Neural cell (in vitro differentiated cells): ENCODE measurements around the gene SLC6A3.

Experiments
- EP300 ChIP-seq: fragments of 450-650 bp; conservative IDR thresholded peaks from 2 replicates; pipeline ENCODE4 v1.6.1; 2014; ENCODE audit warnings: antibody characterized with exemption, mild to moderate bottlenecking, moderate library complexity; ENCODE audit not compliant: poor library complexity, severe bottlenecking
- EZH2 ChIP-seq: fragments of 200-600, 300-800 bp; shearing (Covaris generic), sonication (generic); IDR thresholded peaks from 2 replicates; pipeline ENCODE4 v1.6.1; 2014; ENCODE audit warnings: antibody characterized with exemption, low read length, borderline replicate concordance, mild to moderate bottlenecking; ENCODE audit not compliant: insufficient read depth, poor library complexity, severe bottlenecking
- MXI1 ChIP-seq: fragments of 450-650 bp; conservative IDR thresholded peaks from 2 replicates; pipeline ENCODE4 v1.6.1; 2014; ENCODE audit warnings: antibody characterized with exemption, mild to moderate bottlenecking; ENCODE audit not compliant: poor library complexity, severe bottlenecking
- POLR2AphosphoS5 ChIP-seq: IDR thresholded peaks from 2 replicates; pipeline ENCODE4 v1.6.1; 2012
- RAD21 ChIP-seq: fragments of 450-650 bp; conservative IDR thresholded peaks from 2 replicates; pipeline ENCODE4 v1.6.1; 2014; ENCODE audit warnings: antibody characterized with exemption, mild to moderate bottlenecking, moderate library complexity
- SMC3 ChIP-seq: fragments of 450-650 bp; conservative IDR thresholded peaks from 2 replicates; pipeline ENCODE4 v1.6.1; 2014; ENCODE audit warnings: antibody characterized with exemption, mild to moderate bottlenecking, moderate library complexity; ENCODE audit not compliant: poor library complexity
- TAF1 ChIP-seq: IDR thresholded peaks from 2 replicates; pipeline ENCODE4 v1.6.1; 2012; ENCODE audit warnings: low read depth
- TF ChIP-seq, protein P1 (sequence below): fragments of 450-650 bp; IDR thresholded peaks from 2 replicates; pipeline ENCODE4 v1.5.1; 2014; ENCODE audit warnings: antibody characterized with exemption, mild to moderate bottlenecking, moderate library complexity; ENCODE audit not compliant: poor library complexity, severe bottlenecking

DNA sequence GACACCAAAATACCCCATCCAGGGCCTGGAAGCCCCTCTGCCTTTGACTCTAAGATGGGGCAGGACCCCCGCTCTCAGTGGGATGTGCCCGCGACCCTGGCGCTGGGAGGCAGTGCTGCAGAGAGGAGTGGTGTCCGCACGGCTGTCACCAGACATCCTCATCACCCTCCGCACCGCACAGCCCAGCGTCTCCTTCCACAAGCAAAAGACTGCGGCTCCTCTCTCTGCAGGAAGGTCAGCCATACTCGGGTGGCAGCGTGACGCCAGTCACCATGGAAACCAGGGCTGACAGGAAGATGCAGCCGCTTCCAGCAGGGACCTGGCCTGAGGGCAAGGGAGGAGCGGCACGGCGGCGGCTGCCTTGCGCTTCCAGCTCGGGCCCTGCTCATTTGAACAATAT is 17.1 kb upstream of the SLC6A3 start:
- TF ChIP-seq EZH2 (no peak), RAD21 (no peak), EP300 (no peak), TAF1 (no peak), POLR2AphosphoS5 (no peak), SMC3 (no peak), MXI1 (no peak)
- TF ChIP-seq, protein P1, sequence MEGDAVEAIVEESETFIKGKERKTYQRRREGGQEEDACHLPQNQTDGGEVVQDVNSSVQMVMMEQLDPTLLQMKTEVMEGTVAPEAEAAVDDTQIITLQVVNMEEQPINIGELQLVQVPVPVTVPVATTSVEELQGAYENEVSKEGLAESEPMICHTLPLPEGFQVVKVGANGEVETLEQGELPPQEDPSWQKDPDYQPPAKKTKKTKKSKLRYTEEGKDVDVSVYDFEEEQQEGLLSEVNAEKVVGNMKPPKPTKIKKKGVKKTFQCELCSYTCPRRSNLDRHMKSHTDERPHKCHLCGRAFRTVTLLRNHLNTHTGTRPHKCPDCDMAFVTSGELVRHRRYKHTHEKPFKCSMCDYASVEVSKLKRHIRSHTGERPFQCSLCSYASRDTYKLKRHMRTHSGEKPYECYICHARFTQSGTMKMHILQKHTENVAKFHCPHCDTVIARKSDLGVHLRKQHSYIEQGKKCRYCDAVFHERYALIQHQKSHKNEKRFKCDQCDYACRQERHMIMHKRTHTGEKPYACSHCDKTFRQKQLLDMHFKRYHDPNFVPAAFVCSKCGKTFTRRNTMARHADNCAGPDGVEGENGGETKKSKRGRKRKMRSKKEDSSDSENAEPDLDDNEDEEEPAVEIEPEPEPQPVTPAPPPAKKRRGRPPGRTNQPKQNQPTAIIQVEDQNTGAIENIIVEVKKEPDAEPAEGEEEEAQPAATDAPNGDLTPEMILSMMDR = no peak
